Colonic mucosa (tissue), 4 donors: ENCODE data around the gene RAB35. TPM values are rescaled to one million over a fixed set of nuclear protein-coding genes. Genes with fewer than 3 reads are reported as not detected.

ENCODE experiments used
- DNase-seq: peaks from one replicate; pipeline ENCODE4 v3.0.0-alpha.2; 2020
- H3K27ac ChIP-seq: fragments of 200-600 bp; one replicate; pipeline ENCODE4 v1.8.0; 2021
- H3K27me3 ChIP-seq: fragments of 200-600 bp; one replicate; pipeline ENCODE4 v1.8.0; 2021
- H3K36me3 ChIP-seq: fragments of 200-600 bp; one replicate; pipeline ENCODE4 v1.8.0; 2021
- H3K4me1 ChIP-seq: fragments of 200-600 bp; one replicate; pipeline ENCODE4 v1.8.0; 2021; ENCODE audit warnings: mild to moderate bottlenecking
- H3K4me3 ChIP-seq: fragments of 200-600 bp; one replicate; pipeline ENCODE4 v1.8.0; 2021
- H3K9ac ChIP-seq, 2 donors: one replicate each; pipeline ENCODE4 v1.7.0; 2013; ENCODE audit warnings: control low read depth in 2 of 2, low read depth in 2 of 2, low read length in 2 of 2
- H3K9me3 ChIP-seq: fragments of 200-600 bp; one replicate; pipeline ENCODE4 v1.8.0; 2021
- intact Hi-C: fragments of 100-400 bp; cut with DNase I; formaldehyde crosslinking; loops from one replicate; pipeline ENCODE4 v1.14.1; 2022
- total RNA-seq, 2 donors: library from RNA; stranded (reverse); fragmentation: NEBNext Ultra II Directional in 1 of 2; extraction: Animal tissue kit (Norgen Biotek cat#: 25700) in 1 of 2; gene quantifications; one replicate each; pipeline ENCODE4 v1.2.1, GENCODE V29; 2021
- TF ChIP-seq, protein P1 (sequence below): fragments of 200-600 bp; IDR thresholded peaks from one replicate; pipeline ENCODE4 v1.8.0; 2022; ENCODE audit warnings: antibody characterized with exemption, mild to moderate bottlenecking
- donor health status: healthy.
- donor health status: DM: no; HTN: no; CAD: no.
- donor health status: DM: no; HTN: no; CAD: no.

Gene RAB35
- total RNA-seq, 2 donors from 2014 or later: 46.4 to 61.9 TPM

- Histone ChIP-seq H3K4me1 (no peaks in the 10 kb centered on the region), H3K36me3 (peaks cover 9% of the 10 kb centered on the region), H3K4me3 (no peak overlapping the region), H3K9ac (no peak overlapping the region), H3K27ac (no peak overlapping the region), H3K27me3 (no peaks in the 10 kb centered on the region), H3K9me3 (no peaks in the 10 kb centered on the region)
- intact Hi-C loops: no loop called here
- DNase-seq: no peak
- TF ChIP-seq, protein P1, sequence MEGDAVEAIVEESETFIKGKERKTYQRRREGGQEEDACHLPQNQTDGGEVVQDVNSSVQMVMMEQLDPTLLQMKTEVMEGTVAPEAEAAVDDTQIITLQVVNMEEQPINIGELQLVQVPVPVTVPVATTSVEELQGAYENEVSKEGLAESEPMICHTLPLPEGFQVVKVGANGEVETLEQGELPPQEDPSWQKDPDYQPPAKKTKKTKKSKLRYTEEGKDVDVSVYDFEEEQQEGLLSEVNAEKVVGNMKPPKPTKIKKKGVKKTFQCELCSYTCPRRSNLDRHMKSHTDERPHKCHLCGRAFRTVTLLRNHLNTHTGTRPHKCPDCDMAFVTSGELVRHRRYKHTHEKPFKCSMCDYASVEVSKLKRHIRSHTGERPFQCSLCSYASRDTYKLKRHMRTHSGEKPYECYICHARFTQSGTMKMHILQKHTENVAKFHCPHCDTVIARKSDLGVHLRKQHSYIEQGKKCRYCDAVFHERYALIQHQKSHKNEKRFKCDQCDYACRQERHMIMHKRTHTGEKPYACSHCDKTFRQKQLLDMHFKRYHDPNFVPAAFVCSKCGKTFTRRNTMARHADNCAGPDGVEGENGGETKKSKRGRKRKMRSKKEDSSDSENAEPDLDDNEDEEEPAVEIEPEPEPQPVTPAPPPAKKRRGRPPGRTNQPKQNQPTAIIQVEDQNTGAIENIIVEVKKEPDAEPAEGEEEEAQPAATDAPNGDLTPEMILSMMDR: no peak
Observed at GRCh38 chr12:120095331-120095730, 21.2 kb downstream of the RAB35 start.

DNA sequence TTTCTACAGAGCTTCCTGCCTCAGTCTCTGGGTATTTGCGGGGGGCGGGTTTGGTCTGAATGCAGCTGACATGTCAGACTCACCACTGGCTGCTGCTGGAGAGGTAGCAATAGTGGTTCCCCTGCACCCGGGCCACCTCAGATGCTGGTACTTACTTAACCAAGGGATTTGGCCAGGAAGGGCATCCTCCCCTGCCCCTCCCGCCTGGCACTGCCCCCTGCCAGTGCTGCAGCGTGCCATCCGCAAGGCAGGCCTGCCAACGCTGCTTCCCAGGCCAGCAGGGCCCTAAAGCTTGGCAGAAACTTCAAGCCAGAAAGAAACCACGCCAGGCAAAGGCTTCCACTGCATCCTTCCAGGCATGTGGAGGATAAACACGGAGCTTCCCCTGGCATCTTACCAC, 22.1 kb downstream of the RAB35 start:
- TF ChIP-seq, protein P1: no peak
- no peak for DNase-seq
- Histone ChIP-seq H3K27ac (no peak overlapping the region), H3K9ac (no peak overlapping the region), H3K4me1 (no peaks in the 10 kb centered on the region), H3K27me3 (no peaks in the 10 kb centered on the region), H3K4me3 (no peak overlapping the region), H3K9me3 (no peaks in the 10 kb centered on the region), H3K36me3 (peaks cover 9% of the 10 kb centered on the region)
- intact Hi-C loops: no loop called here

DNA sequence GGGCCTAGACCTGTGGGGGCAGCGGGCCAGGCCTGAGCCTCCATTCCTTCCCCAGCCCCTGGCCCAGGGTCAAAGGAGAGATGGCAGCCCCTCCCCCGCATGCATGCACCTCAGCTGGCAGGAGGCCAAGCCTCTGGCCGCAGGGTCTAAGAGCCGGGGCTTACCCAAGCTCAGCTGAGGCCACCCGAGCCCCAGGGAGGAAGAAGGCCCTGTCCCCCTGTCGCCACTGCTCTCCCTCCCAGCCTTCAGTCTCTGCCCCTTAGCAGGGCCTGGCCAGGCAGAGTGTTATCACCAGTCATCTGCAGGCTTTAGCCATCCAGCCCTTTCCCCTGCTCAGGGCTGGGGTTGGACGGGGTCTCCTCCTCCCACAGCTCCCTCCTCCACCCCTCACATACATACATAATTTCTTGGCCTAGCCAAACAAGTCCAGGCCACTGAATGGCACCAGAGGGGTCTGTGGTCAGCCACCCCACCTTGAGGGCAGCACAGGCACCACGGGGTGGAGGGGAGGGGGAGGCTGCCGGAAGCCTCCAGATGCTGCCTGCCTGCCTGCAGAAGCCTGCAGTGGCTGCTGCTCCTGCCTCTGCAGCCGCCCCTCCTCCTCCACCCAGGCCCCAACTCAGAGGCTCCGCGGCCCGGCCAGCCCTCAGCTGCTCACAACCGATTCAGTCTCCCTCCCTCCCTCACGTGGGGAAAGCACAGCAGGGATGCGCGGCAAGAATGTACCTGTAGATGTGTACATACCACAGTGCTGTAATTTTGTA, 22.8 kb downstream of the RAB35 start:
- H3K27me3 ChIP-seq: no peaks in the 10 kb centered on the region
- H3K27ac ChIP-seq: no peak overlapping the region
- no peak overlapping the region for H3K4me3 ChIP-seq
- H3K9ac ChIP-seq: no peak overlapping the region
- DNase-seq: no peak
- no peaks in the 10 kb centered on the region for H3K4me1 ChIP-seq
- peaks cover 8% of the 10 kb centered on the region for H3K36me3 ChIP-seq
- intact Hi-C loops: no loop called here
- H3K9me3 ChIP-seq: no peaks in the 10 kb centered on the region
- TF ChIP-seq, protein P1: no peak

DNA sequence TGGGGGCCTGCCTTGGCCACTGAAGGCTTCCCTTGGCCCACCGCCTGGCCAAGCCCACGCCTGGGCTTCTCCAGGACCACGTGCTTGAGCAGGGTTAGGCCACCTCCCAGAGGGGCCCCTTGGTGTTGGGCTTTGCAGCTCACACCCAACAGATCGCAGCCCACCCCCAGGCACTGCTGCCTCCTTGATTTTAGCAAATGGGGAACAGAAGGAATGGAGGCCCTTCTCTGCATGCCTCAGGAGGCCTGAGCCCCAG, 23.3 kb downstream of the RAB35 start:
- DNase-seq: no peak
- H3K9ac ChIP-seq: no peak overlapping the region

GRCh38 chr12:120092551-120093335, 23.8 kb downstream of the RAB35 start:
- H3K9ac ChIP-seq: no peak overlapping the region
- intact Hi-C loops: no loop called here
- H3K27ac ChIP-seq: no peak overlapping the region
- H3K4me3 ChIP-seq: no peak overlapping the region
- no peaks in the 10 kb centered on the region for H3K27me3 ChIP-seq
- H3K36me3 ChIP-seq: no peaks in the 10 kb centered on the region
- no peaks in the 10 kb centered on the region for H3K9me3 ChIP-seq
- H3K4me1 ChIP-seq: no peaks in the 10 kb centered on the region
- TF ChIP-seq, protein P1: no peak
- DNase-seq: no peak

More for the DNA sequence above, 23.3 kb downstream of the RAB35 start:
- H3K4me3 ChIP-seq: no peak overlapping the region
- no peaks in the 10 kb centered on the region for H3K9me3 ChIP-seq
- TF ChIP-seq, protein P1: no peak
- no peaks in the 10 kb centered on the region for H3K27me3 ChIP-seq
- intact Hi-C loops: no loop called here
- H3K4me1 ChIP-seq: no peaks in the 10 kb centered on the region
- H3K27ac ChIP-seq: no peak overlapping the region
- H3K36me3 ChIP-seq: peaks cover 2% of the 10 kb centered on the region
